Pancreas (tissue), 10 donors: Measurements from ENCODE around the gene PAM. TPM values are rescaled to one million over a fixed set of nuclear protein-coding genes. Genes with fewer than 3 reads are reported as not detected.

ENCODE experiments used
- ATAC-seq, 4 donors: fragments of 200-7000 bp; cut with Tn5 transposase; one replicate each; pipeline versions ENCODE4 v1.8.0 to v1.9.1; 2020; ENCODE audit warnings: mild to moderate bottlenecking in 4 of 4, moderate library complexity in 4 of 4
- DNase-seq, 6 donors: peaks; one replicate each; pipeline ENCODE4 v3.0.0-alpha.2; 2020
- FAIRE-seq: peaks from 2 replicates; lab custom pipeline; 2012; peaks lifted over from hg19 to GRCh38; lab: Jason Lieb, UNC
- H3K27ac ChIP-seq, 4 donors: fragments of 200-600 bp; sonication (generic); 1 replicate in 3 of 4; 2 replicates in 1 of 4; pipeline versions ENCODE4 v1.5.0 to v1.8.0; 2020
- H3K27me3 ChIP-seq, 4 donors: fragments of 200-600 bp; one replicate each; pipeline ENCODE4 v1.8.0; 2021
- H3K36me3 ChIP-seq, 3 donors: fragments of 200-600 bp; sonication (generic) in 1 of 3; one replicate each; pipeline versions ENCODE4 v1.5.0 to v1.8.0; 2020 to 2021
- H3K4me1 ChIP-seq, 3 donors: fragments of 200-600 bp; one replicate each; pipeline ENCODE4 v1.8.0; 2021
- H3K4me3 ChIP-seq, 4 donors: fragments of 200-600 bp; sonication (generic) in 2 of 4; one replicate each; pipeline versions ENCODE4 v1.5.0 to v1.8.0; 2020 to 2021
- H3K9me3 ChIP-seq, 4 donors: fragments of 200-600 bp; one replicate each; pipeline ENCODE4 v1.8.0; 2021
- WGBS, 2 donors: extraction: QIAGEN DNeasy Blood & Tissue Kit; methylation state at CpG; one replicate each; pipeline ENCODE4 v1.1.7; 2013; 5-methylcytosine and 5-hydroxymethylcytosine counted together
- intact Hi-C, 3 donors: fragments of 100-400 bp; cut with DNase I; formaldehyde crosslinking; loops; one replicate each; pipeline versions ENCODE4 v1.11.1 to v1.14.2; 2022
- polyA plus RNA-seq, 2 donors: library from polyadenylated mRNA; stranded (reverse); fragments of 200-250 nt; gene quantifications; one replicate each; pipeline ENCODE4 v1.2.3, GENCODE V29; 2013
- total RNA-seq, 6 donors: library from RNA; stranded (reverse); fragmentation: NEBNext Ultra II Directional in 4 of 6; extraction: Animal tissue kit (Norgen Biotek cat#: 25700) in 4 of 6; gene quantifications; one replicate each; pipeline versions ENCODE4 v1.2.1 to v1.2.4, GENCODE V29; 2021 to 2023
- TF ChIP-seq, protein P1 (sequence below), 4 donors: fragments of 200-600 bp; sonication (generic) in 3 of 4; IDR thresholded peaks; one replicate each; pipeline versions ENCODE4 v1.5.0 to v1.8.0; 2021; ENCODE audit warnings: antibody characterized with exemption in 4 of 4
- donor health status: healthy with polysubstance abuse.
- donor health status: DM: no; HTN: no; CAD: no; lungs with moderate emphysema.
- donor health status: DM: no; HTN: no; CAD: no.
- donor health status: control.
- donor health status: control.
- donor health status: Bipolar disorder and iron deficiency.
- donor health status: DM: yes; HTN: yes; CAD: no.
- donor health status: DM: no; HTN: no; CAD: no.
- donor health status: DM: no; HTN: no; CAD: no.
- donor health status: DM: yes; HTN: yes; CAD: no.

The PAM gene
- total and polyA plus RNA-seq, 8 donors: 47.0 to 242 (median 85.8) TPM

GRCh38 chr5:102910240-102911226 is 155.4 kb downstream of the PAM start:
- Histone ChIP-seq H3K4me1 (peaks cover 0 to 6% (median 5%) of the 10 kb centered on the region in 3 donors), H3K36me3 (no peaks in the 10 kb centered on the region), H3K4me3 (no peak overlapping the region), H3K27me3 (no peaks in the 10 kb centered on the region), H3K27ac (no peak overlapping the region), H3K9me3 (no peaks in the 10 kb centered on the region)
- TF ChIP-seq, protein P1, sequence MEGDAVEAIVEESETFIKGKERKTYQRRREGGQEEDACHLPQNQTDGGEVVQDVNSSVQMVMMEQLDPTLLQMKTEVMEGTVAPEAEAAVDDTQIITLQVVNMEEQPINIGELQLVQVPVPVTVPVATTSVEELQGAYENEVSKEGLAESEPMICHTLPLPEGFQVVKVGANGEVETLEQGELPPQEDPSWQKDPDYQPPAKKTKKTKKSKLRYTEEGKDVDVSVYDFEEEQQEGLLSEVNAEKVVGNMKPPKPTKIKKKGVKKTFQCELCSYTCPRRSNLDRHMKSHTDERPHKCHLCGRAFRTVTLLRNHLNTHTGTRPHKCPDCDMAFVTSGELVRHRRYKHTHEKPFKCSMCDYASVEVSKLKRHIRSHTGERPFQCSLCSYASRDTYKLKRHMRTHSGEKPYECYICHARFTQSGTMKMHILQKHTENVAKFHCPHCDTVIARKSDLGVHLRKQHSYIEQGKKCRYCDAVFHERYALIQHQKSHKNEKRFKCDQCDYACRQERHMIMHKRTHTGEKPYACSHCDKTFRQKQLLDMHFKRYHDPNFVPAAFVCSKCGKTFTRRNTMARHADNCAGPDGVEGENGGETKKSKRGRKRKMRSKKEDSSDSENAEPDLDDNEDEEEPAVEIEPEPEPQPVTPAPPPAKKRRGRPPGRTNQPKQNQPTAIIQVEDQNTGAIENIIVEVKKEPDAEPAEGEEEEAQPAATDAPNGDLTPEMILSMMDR (IDR thresholded peaks at IDR 0.05): no peak
- 60 to 67% methylated on average over 6 of the region's 6 CpGs for WGBS, 2 donors
- FAIRE-seq (no peak), DNase-seq (no peak), ATAC-seq (peak in 1 of 4 donors; percentile 30)
- intact Hi-C loops: no loop called here

DNA sequence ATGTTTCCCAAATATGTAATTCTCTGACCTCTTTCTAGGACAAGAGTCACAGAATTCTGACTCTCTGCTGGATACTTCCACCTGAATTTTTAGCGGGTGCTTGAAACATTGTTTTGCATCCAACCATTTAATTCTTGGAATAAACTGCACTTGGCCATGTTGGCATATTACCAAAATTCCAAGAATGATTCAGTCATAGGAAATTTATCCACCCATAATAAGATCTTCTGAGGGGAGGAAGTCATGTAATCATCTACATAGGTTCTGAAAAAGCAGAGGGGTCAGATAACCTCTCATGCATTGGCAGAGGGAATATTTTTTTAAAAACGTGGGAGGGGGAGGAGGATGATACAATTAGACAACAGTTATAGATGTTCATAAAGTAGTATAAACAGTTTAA is 156.9 kb downstream of the PAM start:
- no peak for ATAC-seq
- intact Hi-C loops: no loop called here
- DNase-seq: no peak
- no peak for FAIRE-seq
- Histone ChIP-seq H3K36me3 (no peaks in the 10 kb centered on the region), H3K4me1 (peaks cover 0 to 6% (median 5%) of the 10 kb centered on the region in 3 donors), H3K9me3 (no peaks in the 10 kb centered on the region), H3K27me3 (no peaks in the 10 kb centered on the region), H3K27ac (no peak overlapping the region), H3K4me3 (no peak overlapping the region)
- TF ChIP-seq, protein P1 (IDR thresholded peaks at IDR 0.05): no peak
- 59% methylated on average over 2 of the region's 2 CpGs for WGBS, 2 donors

DNA sequence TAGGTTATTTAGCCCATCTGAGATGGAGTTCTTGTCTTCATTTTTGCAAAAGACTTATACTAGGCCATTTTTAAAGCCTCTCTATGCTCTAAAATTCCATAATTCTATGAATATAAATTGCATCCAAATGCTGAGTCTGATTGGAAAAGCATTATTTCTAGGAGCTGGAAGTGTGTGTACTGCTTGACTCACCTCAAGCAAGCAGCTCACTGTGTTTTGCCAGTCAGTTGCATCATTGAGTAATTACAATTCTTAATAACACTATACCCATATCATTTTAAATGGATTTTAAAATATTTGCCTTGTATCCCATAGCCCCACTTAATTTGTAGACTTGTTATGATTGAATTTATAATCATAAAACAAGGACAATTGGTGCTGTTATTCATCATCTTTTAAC is 161.0 kb downstream of the PAM start:
- Histone ChIP-seq H3K4me3 (no peak overlapping the region), H3K27ac (no peak overlapping the region), H3K9me3 (no peaks in the 10 kb centered on the region), H3K4me1 (peaks cover 0 to 1% (median under 1%) of the 10 kb centered on the region in 3 donors), H3K36me3 (no peaks in the 10 kb centered on the region), H3K27me3 (no peaks in the 10 kb centered on the region)
- no peak for DNase-seq
- FAIRE-seq: no peak
- TF ChIP-seq, protein P1 (IDR thresholded peaks at IDR 0.05): no peak
- intact Hi-C loops: no loop called here
- ATAC-seq: no peak

GRCh38 chr5:102918986-102919610 is 164.0 kb downstream of the PAM start:
- FAIRE-seq (no peak), ATAC-seq (no peak), DNase-seq (no peak)
- Histone ChIP-seq H3K9me3 (no peaks in the 10 kb centered on the region), H3K27ac (no peak overlapping the region), H3K27me3 (no peaks in the 10 kb centered on the region), H3K36me3 (no peaks in the 10 kb centered on the region), H3K4me1 (peaks cover 0 to 3% (median 0%) of the 10 kb centered on the region in 3 donors), H3K4me3 (no peak overlapping the region)
- intact Hi-C loops: no loop called here
- TF ChIP-seq, protein P1 (IDR thresholded peaks at IDR 0.05): no peak
- WGBS, 2 donors: 87 to 91% methylated on average over 1 of the region's 1 CpG
